ENCODE data around the gene POLR3B. TPM values are rescaled to one million over a fixed set of nuclear protein-coding genes. Genes with fewer than 3 reads are reported as not detected.

Gene POLR3B
- total and polyA plus RNA-seq, 10 of the 15 experiments (the other 5 are each of a cell fraction or from before 2014, with no cell fraction given), result 2.3 to 10.5 (median 8.0) TPM

DNA sequence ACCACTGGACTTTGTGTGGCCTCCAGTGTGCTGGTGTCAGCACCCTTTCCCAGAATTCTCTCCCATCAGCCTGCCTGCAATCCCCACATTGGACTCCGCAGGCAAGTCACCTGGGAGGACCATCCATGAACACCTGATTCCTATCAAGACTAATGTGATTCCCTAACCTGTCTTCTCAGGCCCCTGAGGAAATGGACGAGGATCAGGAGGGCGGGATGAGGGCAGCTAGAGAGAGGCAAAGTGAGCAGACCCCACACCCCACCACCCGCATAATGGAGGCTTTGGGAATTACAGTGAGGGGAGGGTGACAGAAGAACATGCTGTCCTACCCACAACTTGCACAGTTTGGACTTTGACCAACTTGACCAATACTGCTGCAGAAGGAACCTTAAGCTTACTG, 164.4 kb downstream of the POLR3B start:
- ChIA-PET SMC1A (ENCODE audit: uncharacterized antibody, unreplicated experiment) (no interaction called here), RAD21 (ENCODE audit: unreplicated experiment) (no interaction called here), CTCF (no interaction called here), POLR2A (no interaction called here)
- 47% methylated on average over 4 of the region's 4 CpGs for WGBS (ENCODE audit: insufficient coverage, insufficient replicate concordance, low lambda C conversion rate, missing lambda C conversion rate)
- Histone ChIP-seq H3K9ac (ENCODE audit: control insufficient read depth, insufficient read depth, low read length) (no peak overlapping the region), H3K4me3 (no peak overlapping the region), H3K36me3 (ENCODE audit: control insufficient read depth in 2 of 2, insufficient read depth in 2 of 2, low read length in 1 of 2) (no peaks in the 10 kb centered on the region), H4K20me1 (ENCODE audit: control insufficient read depth, insufficient read depth) (no peaks in the 10 kb centered on the region), H3K27me3 (replicated peaks in 1 of 2; ENCODE audit: control insufficient read depth in 2 of 2, insufficient read depth in 2 of 2, low read length in 1 of 2) (no peaks in the 10 kb centered on the region), H3K4me2 (ENCODE audit: control insufficient read depth, insufficient read depth) (no peak overlapping the region), H3K27ac (ENCODE audit: control insufficient read depth, insufficient read depth) (no peak overlapping the region), H3K9me3 (replicated peaks; ENCODE audit: control insufficient read depth, insufficient read depth, low read length) (no peaks in the 10 kb centered on the region), H3K4me1 (ENCODE audit: control insufficient read depth, insufficient read depth, low read length) (no peaks in the 10 kb centered on the region), H2AFZ (ENCODE audit: control insufficient read depth, low read depth, low read length) (no peak overlapping the region), H3K79me2 (ENCODE audit: control insufficient read depth, insufficient read depth, low read length) (no peaks in the 10 kb centered on the region)
- DNase-seq (ENCODE audit: low read depth, low spot score), result no peak
- FAIRE-seq, result no peak
- no TSS peak for BruUV-seq (replicated peaks)
- intact Hi-C loops (cut with micrococcal nuclease; ENCODE audit: unreplicated experiment), result no loop called here
- in situ Hi-C loops (cut with MboI), result no loop called here
- TF ChIP-seq POLR2AphosphoS2 (IDR thresholded peaks at IDR 0.05; ENCODE audit: low read depth, low read length), result no peak
- TF ChIP-seq ZNF274 (IDR thresholded peaks at IDR 0.05; ENCODE audit: insufficient read depth, insufficient read length), result no peak
- TF ChIP-seq TCF3 (IDR thresholded peaks at IDR 0.05; ENCODE audit: borderline replicate concordance, insufficient read depth, low read depth, low read length), result no peak
- TF ChIP-seq, protein P1, sequence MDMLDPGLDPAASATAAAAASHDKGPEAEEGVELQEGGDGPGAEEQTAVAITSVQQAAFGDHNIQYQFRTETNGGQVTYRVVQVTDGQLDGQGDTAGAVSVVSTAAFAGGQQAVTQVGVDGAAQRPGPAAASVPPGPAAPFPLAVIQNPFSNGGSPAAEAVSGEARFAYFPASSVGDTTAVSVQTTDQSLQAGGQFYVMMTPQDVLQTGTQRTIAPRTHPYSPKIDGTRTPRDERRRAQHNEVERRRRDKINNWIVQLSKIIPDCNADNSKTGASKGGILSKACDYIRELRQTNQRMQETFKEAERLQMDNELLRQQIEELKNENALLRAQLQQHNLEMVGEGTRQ (IDR thresholded peaks at IDR 0.05; ENCODE audit: borderline replicate concordance, low read depth, low read length), result no peak
- no peak for TF ChIP-seq POLR2A (IDR thresholded peaks at IDR 0.05; ENCODE audit: low read depth, low read length)
- TF ChIP-seq MXI1 (IDR thresholded peaks at IDR 0.05; ENCODE audit: low read depth, low read length), result no peak
- TF ChIP-seq MYB (IDR thresholded peaks at IDR 0.05; ENCODE audit: borderline replicate concordance, low read depth, low read length), result no peak
- TF ChIP-seq ZBED1 (IDR thresholded peaks at IDR 0.05; ENCODE audit: borderline replicate concordance), result no peak
- no peak for TF ChIP-seq IKZF1 (conservative IDR thresholded peaks at IDR 0.05)
- TF ChIP-seq EGR1 (IDR thresholded peaks at IDR 0.05; ENCODE audit: borderline replicate concordance in 1 of 2, low read depth in 2 of 2, low read length in 2 of 2), result no peak
- no peak for TF ChIP-seq TBL1XR1 (IDR thresholded peaks at IDR 0.05; ENCODE audit: low read depth, low read length)
- ATAC-seq, result no peak

Data from GM12878 (cell line).